ENCODE results near the gene ACSM2A.
"Not testable (repeated sequence)": the region's sequence is repeated elsewhere in the genome, so short reads cannot be mapped to it uniquely, and the experiment has no call there.

The ACSM2A gene

GRCh38 chr16:20459227-20459626 lies 7.9 kb downstream of the ACSM2A start:
- DNase-seq, result not testable (repeated sequence)

DNA sequence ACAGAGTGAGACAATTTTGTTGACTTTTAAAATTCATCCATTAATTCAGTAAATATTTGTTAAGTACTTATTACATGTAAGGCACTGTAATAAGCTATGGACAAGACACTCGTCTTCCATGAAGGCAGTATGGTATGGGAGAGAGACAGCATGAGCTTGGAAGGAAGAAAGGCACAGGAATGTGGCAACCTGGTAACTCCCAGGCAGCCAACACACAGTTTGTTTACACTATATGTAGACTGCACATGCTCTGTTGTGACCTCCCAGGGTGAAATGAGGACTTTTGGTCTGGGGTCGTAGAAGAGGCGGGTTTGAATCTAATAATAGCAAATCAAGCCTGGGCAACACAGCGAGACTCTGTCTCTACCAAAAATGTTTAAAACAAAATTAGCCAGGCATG lies 9.0 kb downstream of the ACSM2A start:
- DNase-seq, result not testable (repeated sequence)

- not testable (repeated sequence) for DNase-seq
Measured at GRCh38 chr16:20468954-20469353, 17.6 kb downstream of the ACSM2A start.

DNA sequence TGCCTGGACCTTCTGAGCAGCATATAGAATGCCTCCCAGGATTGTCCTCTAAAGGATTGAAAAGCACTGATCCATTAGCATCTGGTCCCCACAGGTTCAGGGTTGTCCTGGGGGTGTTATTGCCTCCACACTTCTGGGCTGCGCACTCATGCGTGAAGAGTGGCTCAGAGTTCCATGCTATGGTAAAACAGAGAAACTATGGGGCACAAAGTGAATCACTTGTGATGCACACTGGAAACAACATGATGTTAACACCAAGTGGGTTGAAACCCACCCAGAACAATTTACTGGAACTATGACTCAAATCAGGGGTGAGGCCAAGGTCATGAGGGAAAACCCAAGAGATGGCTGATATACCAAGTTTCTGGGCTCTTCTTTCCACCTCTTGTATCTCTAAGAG lies 18.6 kb downstream of the ACSM2A start:
- not testable (repeated sequence) for DNase-seq

DNA sequence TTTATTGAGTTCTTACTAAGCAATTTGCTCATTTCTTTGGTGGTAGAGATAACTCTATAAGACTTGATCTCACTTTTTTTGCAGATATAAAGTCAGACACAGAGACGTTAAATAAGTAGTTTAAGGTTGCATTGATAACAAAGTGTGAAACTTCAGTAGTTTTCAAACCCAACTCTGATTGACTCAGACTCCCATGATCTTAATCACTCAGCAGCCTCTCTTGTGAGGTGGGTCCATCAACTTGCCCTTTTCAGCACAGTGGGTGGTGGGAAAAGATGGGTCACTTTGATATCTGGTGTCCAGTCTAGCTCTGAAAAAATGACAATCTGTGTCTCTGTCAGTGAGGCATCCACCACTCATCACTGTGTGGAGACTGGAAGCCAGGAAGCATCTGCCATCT lies 19.4 kb downstream of the ACSM2A start:
- not testable (repeated sequence) for DNase-seq

DNA sequence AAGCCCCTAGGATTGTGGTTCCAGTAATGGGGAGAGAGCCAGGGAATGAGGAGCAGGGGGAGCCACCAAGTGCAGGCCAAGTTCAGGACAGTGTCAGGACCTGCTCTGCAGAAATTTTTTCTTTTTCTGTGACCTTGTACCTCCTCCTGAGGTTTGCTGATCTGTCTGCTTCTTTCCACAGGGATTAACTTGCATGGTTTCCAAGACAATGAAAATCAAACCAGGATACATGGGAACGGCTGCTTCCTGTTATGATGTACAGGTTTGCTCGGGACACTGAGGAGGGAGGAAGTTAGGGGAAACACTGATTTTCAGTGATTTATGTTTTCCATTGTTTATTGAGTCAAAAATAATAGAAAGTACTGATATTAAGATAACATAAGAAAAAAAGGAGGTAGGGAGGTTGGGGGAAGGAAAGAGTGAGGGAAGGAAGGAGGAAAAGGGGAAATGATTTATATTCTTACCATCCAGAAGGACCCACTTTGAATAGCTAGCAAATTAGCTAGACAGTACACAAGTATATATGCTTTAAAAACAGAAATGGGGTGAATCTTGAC lies 25.9 kb downstream of the ACSM2A start:
- not testable (repeated sequence) for DNase-seq

- not testable (repeated sequence) for DNase-seq
Measured at GRCh38 chr16:20483989-20484388, 32.7 kb downstream of the ACSM2A start.

DNA sequence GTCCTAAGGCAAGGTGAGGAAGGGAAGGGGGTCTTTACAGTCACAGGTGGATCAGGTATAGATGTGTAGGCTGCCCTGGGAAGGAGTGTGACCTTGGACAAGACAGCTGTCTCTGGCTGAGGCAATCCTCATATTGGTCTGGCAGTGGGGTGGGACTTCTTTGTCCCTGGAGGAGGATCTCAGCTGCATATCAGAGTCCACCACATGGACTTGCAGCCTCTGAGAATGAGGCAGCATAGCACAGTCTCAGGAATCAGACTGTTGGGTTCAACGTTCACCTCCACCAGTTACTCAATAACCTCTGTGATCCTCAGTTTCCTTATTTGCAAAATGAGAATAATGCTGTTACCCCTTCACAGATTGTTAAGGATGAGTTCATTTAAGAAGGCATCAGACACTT lies 33.4 kb downstream of the ACSM2A start:
- no peak for DNase-seq

GRCh38 chr16:20485408-20485807 lies 34.1 kb downstream of the ACSM2A start:
- no peak for DNase-seq

DNA sequence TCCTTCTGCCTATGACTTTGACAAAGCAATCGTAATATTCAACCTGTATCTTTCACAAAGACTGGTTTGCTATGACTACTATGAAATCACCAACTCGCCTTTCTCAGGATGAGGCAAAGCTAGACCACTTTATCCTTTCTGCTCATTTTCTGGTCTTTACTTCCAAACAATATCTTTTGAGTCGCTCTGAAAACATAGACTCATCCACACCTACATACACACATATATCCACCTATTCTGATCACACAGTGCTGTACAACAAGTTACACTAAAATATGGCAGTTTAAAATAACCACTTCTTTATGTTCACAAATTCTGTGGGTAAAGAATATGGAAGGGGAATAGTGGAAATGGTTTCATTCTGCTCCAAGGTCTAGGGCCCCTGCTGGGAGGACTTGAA lies 39.7 kb downstream of the ACSM2A start:
- not testable (repeated sequence) for DNase-seq

DNA sequence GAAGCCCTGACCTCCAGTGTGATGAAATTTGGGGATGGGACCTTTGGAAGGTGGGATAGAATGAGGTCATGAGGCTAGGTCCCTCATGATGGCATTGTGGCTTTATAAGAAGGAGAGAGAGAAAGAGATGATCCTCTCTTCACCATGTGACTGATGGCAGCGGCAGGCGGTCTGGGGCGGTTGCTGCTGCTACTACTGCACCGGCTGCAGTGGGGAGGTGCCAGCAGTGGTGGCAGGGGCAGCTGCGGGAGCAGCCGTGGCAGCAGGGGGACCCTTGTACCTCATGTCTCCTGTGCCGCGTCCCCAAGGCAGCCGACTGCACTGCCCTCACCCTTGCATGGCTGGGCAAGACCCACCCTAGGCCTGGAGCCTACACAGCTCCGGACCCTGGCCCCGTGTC lies 40.1 kb downstream of the ACSM2A start:
- not testable (repeated sequence) for DNase-seq

DNA sequence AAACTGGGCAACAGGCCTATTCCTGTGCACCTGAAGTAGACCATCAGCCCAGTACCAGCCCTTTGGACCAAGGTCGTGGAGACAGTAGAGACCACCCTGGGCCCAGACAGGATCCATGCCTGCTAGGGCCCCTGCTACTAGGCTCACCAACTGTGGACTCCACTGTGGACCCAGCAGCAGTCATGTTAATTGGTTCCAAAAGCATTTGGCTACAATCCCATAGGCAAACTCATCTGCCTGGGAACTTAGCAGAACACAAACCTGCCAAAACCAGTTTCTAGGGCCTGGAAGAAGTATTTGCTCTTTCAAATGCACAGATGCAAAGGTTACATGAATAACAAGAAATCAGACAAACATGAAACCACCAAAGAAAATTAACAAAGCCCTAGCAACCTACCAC lies 53.1 kb downstream of the ACSM2A start:
- DNase-seq, result no peak

DNA sequence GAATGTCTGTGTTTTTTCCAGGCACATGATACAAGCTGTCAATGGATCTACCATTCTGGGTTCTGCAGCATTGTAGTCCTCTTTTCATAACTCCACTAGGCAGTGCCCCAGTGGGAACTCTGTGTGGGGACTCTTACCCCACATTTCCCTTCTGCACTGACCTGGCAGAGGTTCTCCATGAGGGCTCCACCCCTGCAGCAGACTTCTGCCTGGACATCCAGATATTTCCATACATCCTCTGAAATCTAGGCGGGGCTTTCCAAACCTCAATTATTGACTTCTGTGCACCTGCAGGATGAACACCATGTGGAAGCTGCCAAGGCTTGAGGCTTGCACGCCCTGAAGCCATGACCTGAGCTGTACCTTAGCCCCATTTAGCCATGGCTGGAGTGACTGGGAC lies 56.0 kb downstream of the ACSM2A start:
- DNase-seq, result no peak

DNA sequence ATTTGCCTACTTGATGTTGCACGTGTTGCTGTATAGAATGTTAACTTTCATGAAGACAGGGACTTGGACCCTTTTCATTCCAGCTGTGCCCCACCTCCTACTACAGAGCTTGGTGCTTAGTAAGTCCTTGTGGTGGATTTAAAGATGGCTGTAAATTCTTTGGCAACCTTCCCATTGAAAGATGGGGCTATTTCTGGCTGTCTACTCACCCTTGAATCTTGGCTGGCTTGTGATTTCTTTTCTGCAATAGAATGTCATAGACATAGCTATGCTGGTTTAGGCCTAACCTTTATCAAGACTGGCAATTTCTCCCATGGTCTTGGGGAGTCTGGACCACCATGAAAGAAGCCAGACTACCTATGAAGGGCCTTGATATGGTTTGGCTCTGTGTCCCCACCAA lies 59.0 kb downstream of the ACSM2A start:
- no peak for DNase-seq

GRCh38 chr16:20515688-20516090 lies 64.4 kb downstream of the ACSM2A start:
- no peak for DNase-seq

- DNase-seq, result no peak
Measured at GRCh38 chr16:20517149-20517548, 65.8 kb downstream of the ACSM2A start.

DNA sequence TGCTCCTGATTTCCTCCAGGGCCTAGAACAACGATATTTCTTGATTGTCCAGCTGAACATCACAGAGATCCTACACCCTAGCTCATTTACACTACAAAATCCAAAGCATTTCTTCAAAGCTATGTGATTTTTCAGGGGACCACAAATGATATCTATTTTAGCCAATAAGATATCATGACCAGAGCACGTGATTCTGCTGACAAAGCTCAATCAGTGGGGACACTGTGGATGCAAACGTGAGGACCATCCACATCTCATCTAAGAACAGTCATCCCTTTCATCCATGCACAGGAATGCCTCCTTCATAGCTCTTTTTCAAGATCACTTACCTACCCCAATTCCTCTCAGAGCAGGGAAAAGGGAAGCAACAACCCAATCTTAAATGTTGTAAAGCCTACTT lies 67.9 kb downstream of the ACSM2A start:
- DNase-seq, result no peak

DNA sequence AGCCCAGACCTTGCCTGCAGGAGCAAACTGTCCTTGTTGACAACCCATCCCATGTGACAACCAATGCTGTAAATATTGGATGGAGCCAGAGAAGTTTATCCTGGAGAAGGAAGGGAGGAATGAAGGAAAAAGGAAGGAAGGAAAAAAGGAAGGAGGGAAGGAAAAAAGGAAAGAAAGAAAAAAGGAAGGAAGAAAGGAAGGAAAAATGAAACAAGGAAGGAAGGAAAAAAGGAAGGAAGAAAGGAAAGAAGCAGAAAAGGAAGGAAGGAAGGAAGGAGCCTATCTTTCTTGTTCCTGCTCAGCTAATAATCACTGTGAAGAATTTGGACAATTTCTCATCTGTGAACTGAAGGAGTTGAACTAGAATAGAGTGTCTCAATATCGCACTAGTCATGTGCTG lies 68.8 kb downstream of the ACSM2A start:
- DNase-seq, result no peak

GRCh38 chr16:20531795-20532194 lies 80.5 kb downstream of the ACSM2A start:
- DNase-seq, result not testable (repeated sequence)

- DNase-seq, result not testable (repeated sequence)
Measured at GRCh38 chr16:20532284-20532792, 81.0 kb downstream of the ACSM2A start.

- DNase-seq, result not testable (repeated sequence)
Measured at GRCh38 chr16:20536669-20537068, 85.3 kb downstream of the ACSM2A start.

All from NCI-H526 treated with DMSO at 0.1 percent for 48 hours (cell line).